ENCODE data around the gene IL17F. TPM values are rescaled to one million over a fixed set of nuclear protein-coding genes. Genes with fewer than 3 reads are reported as not detected.
"Not testable (repeated sequence)": the region's sequence is repeated elsewhere in the genome, so short reads cannot be mapped to it uniquely, and the experiment has no call there.

IL17F gene
- total and polyA plus RNA-seq, 2 experiments from 2014 or later, result not detected

DNA sequence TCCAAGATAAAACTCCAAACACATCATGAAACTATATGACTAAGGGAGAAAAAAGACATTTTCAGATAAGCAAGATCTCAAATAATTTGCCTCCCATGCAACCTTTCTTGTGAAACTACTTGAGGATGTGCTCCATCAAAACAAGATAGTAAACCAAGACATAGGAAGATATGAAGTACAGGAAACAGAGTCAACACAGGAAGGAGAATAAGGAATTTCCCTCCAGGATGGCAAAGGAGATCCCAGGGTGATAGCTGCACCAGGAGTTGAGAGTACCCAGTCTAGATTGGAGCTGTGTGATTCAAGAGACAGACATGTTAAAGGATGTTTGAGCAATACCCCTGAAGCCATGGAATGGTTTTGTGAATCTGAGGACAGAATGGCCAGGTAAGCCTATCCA is 42.8 kb downstream of the IL17F start:
- H3K27ac Mint-ChIP-seq, result no peak overlapping the region
- DNase-seq (ENCODE audit: low spot score) (no peak), ATAC-seq (no peak)
- TF ChIP-seq CREB1 (CRISPR knock-in tag; IDR thresholded peaks at IDR 0.05; ENCODE audit: low read depth) (no peak), EZH2 (IDR thresholded peaks at IDR 0.05; ENCODE audit: low read depth, unreplicated experiment) (no peak), ZNF331 (CRISPR knock-in tag; IDR thresholded peaks at IDR 0.05; ENCODE audit: low read depth) (no peak), JUNB (IDR thresholded peaks at IDR 0.05; ENCODE audit: unreplicated experiment) (no peak), POLR2AphosphoS5 (IDR thresholded peaks at IDR 0.05; ENCODE audit: low read depth) (no peak), STAT1 (IDR thresholded peaks at IDR 0.05; ENCODE audit: unreplicated experiment) (no peak)
- TF ChIP-seq, protein P1, sequence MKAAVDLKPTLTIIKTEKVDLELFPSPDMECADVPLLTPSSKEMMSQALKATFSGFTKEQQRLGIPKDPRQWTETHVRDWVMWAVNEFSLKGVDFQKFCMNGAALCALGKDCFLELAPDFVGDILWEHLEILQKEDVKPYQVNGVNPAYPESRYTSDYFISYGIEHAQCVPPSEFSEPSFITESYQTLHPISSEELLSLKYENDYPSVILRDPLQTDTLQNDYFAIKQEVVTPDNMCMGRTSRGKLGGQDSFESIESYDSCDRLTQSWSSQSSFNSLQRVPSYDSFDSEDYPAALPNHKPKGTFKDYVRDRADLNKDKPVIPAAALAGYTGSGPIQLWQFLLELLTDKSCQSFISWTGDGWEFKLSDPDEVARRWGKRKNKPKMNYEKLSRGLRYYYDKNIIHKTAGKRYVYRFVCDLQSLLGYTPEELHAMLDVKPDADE (IDR thresholded peaks at IDR 0.05), result no peak
- TF ChIP-seq, protein P2, sequence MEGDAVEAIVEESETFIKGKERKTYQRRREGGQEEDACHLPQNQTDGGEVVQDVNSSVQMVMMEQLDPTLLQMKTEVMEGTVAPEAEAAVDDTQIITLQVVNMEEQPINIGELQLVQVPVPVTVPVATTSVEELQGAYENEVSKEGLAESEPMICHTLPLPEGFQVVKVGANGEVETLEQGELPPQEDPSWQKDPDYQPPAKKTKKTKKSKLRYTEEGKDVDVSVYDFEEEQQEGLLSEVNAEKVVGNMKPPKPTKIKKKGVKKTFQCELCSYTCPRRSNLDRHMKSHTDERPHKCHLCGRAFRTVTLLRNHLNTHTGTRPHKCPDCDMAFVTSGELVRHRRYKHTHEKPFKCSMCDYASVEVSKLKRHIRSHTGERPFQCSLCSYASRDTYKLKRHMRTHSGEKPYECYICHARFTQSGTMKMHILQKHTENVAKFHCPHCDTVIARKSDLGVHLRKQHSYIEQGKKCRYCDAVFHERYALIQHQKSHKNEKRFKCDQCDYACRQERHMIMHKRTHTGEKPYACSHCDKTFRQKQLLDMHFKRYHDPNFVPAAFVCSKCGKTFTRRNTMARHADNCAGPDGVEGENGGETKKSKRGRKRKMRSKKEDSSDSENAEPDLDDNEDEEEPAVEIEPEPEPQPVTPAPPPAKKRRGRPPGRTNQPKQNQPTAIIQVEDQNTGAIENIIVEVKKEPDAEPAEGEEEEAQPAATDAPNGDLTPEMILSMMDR (conservative IDR thresholded peaks at IDR 0.05; ENCODE audit: low read depth in 2 of 2), result no peak
- H3K9me3 Mint-ChIP-seq, result peaks cover 41% of the 10 kb centered on the region
- no peaks in the 10 kb centered on the region for H3K27me3 ChIP-seq (ENCODE audit: insufficient read depth)
- H3K36me3 ChIP-seq (ENCODE audit: insufficient read depth), result peaks cover 6% of the 10 kb centered on the region
- no peaks in the 10 kb centered on the region for H3F3A ChIP-seq (replicated peaks; ENCODE audit: low read depth)
- no peaks in the 10 kb centered on the region for H3K27me3 Mint-ChIP-seq (ENCODE audit: insufficient read depth, low read depth, poor library complexity)
- peaks cover 32% of the 10 kb centered on the region for H3K36me3 Mint-ChIP-seq (ENCODE audit: low read depth)
- H3K4me1 Mint-ChIP-seq, result no peaks in the 10 kb centered on the region
- H3K4me3 Mint-ChIP-seq, result no peak overlapping the region
- H4K20me1 ChIP-seq (replicated peaks; ENCODE audit: insufficient read depth), result no peaks in the 10 kb centered on the region
- H3K4me1 ChIP-seq (ENCODE audit: insufficient read depth), result no peaks in the 10 kb centered on the region
- peaks cover 9% of the 10 kb centered on the region; the same call in 1 of the 2 replicates for H3K9me2 ChIP-seq (ENCODE audit: insufficient read depth)
- H3K27ac ChIP-seq (ENCODE audit: low read depth), result no peak overlapping the region
- H2AFZ ChIP-seq, result no peak overlapping the region
- no peak overlapping the region for H3K4me2 ChIP-seq
- no peaks in the 10 kb centered on the region for H3K79me2 ChIP-seq (replicated peaks; ENCODE audit: insufficient read depth)
- no peak overlapping the region for H3K4me3 ChIP-seq

DNA sequence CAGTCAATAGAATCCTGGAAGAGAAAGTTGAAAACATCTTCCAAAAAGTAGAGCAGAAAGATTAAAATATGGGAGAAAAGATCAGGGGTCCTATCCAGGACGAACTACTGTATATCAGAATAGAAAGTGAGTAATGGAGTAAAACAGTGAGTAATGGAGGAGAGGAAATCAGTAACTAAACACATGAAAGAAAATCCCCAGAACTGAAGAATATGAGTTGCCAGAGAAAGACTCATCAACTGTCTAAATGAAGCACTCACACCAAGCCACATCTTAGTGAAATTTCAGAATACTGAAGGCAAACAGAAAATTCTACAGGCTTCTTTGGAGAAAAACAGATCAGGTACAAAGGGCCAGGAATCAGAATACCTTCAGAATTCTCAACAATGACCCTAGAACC is 43.3 kb downstream of the IL17F start:
- Histone ChIP-seq H3K27ac (ENCODE audit: low read depth) (no peak overlapping the region), H3K4me1 (ENCODE audit: insufficient read depth) (no peaks in the 10 kb centered on the region), H3K4me3 (no peak overlapping the region), H3K27me3 (ENCODE audit: insufficient read depth) (no peaks in the 10 kb centered on the region), H3F3A (replicated peaks; ENCODE audit: low read depth) (no peaks in the 10 kb centered on the region), H2AFZ (no peak overlapping the region), H3K4me2 (no peak overlapping the region), H3K9me2 (ENCODE audit: insufficient read depth) (peaks cover 9% of the 10 kb centered on the region; the same call in 1 of the 2 replicates), H3K79me2 (replicated peaks; ENCODE audit: insufficient read depth) (no peaks in the 10 kb centered on the region), H3K36me3 (ENCODE audit: insufficient read depth) (peaks cover 6% of the 10 kb centered on the region; the same call in 1 of the 2 replicates), H4K20me1 (replicated peaks; ENCODE audit: insufficient read depth) (no peaks in the 10 kb centered on the region)
- no peak overlapping the region for H3K27ac Mint-ChIP-seq
- H3K27me3 Mint-ChIP-seq (ENCODE audit: insufficient read depth, low read depth, poor library complexity), result no peaks in the 10 kb centered on the region
- TF ChIP-seq EZH2 (IDR thresholded peaks at IDR 0.05; ENCODE audit: low read depth, unreplicated experiment), result no peak
- H3K9me3 Mint-ChIP-seq, result peaks cover 41% of the 10 kb centered on the region
- H3K4me1 Mint-ChIP-seq, result no peaks in the 10 kb centered on the region
- ATAC-seq (no peak), DNase-seq (ENCODE audit: low spot score) (no peak)
- peaks cover 32% of the 10 kb centered on the region for H3K36me3 Mint-ChIP-seq (ENCODE audit: low read depth)
- no peak overlapping the region for H3K4me3 Mint-ChIP-seq

DNA sequence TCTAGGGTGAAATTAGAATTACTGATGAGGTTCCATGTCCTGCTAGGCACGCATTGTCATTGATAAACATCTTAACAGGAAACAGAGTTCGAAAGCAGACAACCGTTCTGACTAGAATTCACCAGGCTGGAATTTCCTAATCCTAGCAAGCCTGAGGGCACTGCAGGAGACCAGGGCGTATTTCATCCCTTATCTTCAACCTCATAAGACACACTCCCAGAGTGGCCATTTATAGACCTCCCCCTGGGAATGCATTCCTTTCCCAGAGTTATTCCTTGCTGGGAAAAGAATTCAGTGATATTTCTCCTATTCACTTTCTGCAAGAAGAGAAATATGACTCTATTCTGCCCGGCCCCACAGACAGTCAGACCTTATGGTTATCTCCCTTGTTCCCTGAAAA is 44.2 kb downstream of the IL17F start:
- H3K27me3 ChIP-seq (ENCODE audit: insufficient read depth); H3K27ac ChIP-seq (ENCODE audit: low read depth); H3K4me3 Mint-ChIP-seq; H3K79me2 ChIP-seq (replicated peaks; ENCODE audit: insufficient read depth); H3K4me1 Mint-ChIP-seq; H3K4me3 ChIP-seq; H4K20me1 ChIP-seq (replicated peaks; ENCODE audit: insufficient read depth); H3K27ac Mint-ChIP-seq; H3K27me3 Mint-ChIP-seq (ENCODE audit: insufficient read depth, low read depth, poor library complexity); H3K4me2 ChIP-seq; ATAC-seq; H3K36me3 ChIP-seq (ENCODE audit: insufficient read depth); H2AFZ ChIP-seq; H3F3A ChIP-seq (replicated peaks; ENCODE audit: low read depth); H3K4me1 ChIP-seq (ENCODE audit: insufficient read depth): not testable (repeated sequence)
- H3K9me2 ChIP-seq (ENCODE audit: insufficient read depth), result peaks cover 15% of the 10 kb centered on the region; the same call in 1 of the 2 replicates
- H3K36me3 Mint-ChIP-seq (ENCODE audit: low read depth), result peaks cover 32% of the 10 kb centered on the region
- peaks cover 41% of the 10 kb centered on the region for H3K9me3 Mint-ChIP-seq
- peak; percentile 40 for DNase-seq (ENCODE audit: low spot score)

Data from GM23338 (cell line).